SW480 (cell line): ENCODE measurements around the gene ARL10.

ENCODE experiments used
- DNase-seq: peaks from one replicate; pipeline ENCODE4 v3.0.0-alpha.2; 2016; ENCODE audit warnings: low spot score

Gene ARL10

GRCh38 chr5:176410486-176411180 is 45.3 kb downstream of the ARL10 start:
- DNase-seq, result peak; percentile 76

GRCh38 chr5:176412517-176413254 is 47.4 kb downstream of the ARL10 start:
- DNase-seq, result no peak

GRCh38 chr5:176413255-176413565 is 47.9 kb downstream of the ARL10 start:
- DNase-seq, result no peak

- no peak for DNase-seq
These were observed 48.5 kb downstream of the ARL10 start for GRCh38 chr5:176413709-176414191.

- DNase-seq, result no peak
These were observed 49.4 kb downstream of the ARL10 start for GRCh38 chr5:176414704-176415103.

GRCh38 chr5:176415240-176415951 is 50.1 kb downstream of the ARL10 start:
- no peak for DNase-seq

GRCh38 chr5:176415952-176416924 is 51.0 kb downstream of the ARL10 start, which contains the start of gene CLTB:
CLTB (minus strand) TSS chr5:176416539; CDS start chr5:176416363, 176 bp downstream.
- peak; percentile 92 for DNase-seq

GRCh38 chr5:176416965-176417364 is 51.7 kb downstream of the ARL10 start:
- DNase-seq, result no peak

GRCh38 chr5:176418251-176418650 is 53.0 kb downstream of the ARL10 start:
- DNase-seq, result no peak

- DNase-seq, result no peak
These were observed 54.8 kb downstream of the ARL10 start for GRCh38 chr5:176420086-176420485.

- DNase-seq, result no peak
These were observed 55.8 kb downstream of the ARL10 start for GRCh38 chr5:176420972-176421544.

- no peak for DNase-seq
These were observed 58.9 kb downstream of the ARL10 start for GRCh38 chr5:176424181-176424580.

- no peak for DNase-seq
These were observed 59.9 kb downstream of the ARL10 start for GRCh38 chr5:176425138-176425537.

GRCh38 chr5:176425791-176426190 is 60.5 kb downstream of the ARL10 start:
- no peak for DNase-seq

- DNase-seq, result no peak
These were observed 61.6 kb downstream of the ARL10 start for GRCh38 chr5:176426876-176427275.

- no peak for DNase-seq
These were observed 62.7 kb downstream of the ARL10 start for GRCh38 chr5:176427971-176428370.

GRCh38 chr5:176429972-176430371 is 64.7 kb downstream of the ARL10 start:
- DNase-seq, result no peak
